ENCODE data around the gene IL12RB1.

The IL12RB1 gene

GRCh38 chr19:18086590-18087138 is at the start of gene IL12RB1:
Gene IL12RB1 (minus strand): TSS chr19:18086934. CDS start chr19:18086823, 111 bp downstream.
- DNase-seq = no peak

GRCh38 chr19:18135712-18136584 is 49.2 kb upstream of the IL12RB1 start:
- no peak for DNase-seq

DNA sequence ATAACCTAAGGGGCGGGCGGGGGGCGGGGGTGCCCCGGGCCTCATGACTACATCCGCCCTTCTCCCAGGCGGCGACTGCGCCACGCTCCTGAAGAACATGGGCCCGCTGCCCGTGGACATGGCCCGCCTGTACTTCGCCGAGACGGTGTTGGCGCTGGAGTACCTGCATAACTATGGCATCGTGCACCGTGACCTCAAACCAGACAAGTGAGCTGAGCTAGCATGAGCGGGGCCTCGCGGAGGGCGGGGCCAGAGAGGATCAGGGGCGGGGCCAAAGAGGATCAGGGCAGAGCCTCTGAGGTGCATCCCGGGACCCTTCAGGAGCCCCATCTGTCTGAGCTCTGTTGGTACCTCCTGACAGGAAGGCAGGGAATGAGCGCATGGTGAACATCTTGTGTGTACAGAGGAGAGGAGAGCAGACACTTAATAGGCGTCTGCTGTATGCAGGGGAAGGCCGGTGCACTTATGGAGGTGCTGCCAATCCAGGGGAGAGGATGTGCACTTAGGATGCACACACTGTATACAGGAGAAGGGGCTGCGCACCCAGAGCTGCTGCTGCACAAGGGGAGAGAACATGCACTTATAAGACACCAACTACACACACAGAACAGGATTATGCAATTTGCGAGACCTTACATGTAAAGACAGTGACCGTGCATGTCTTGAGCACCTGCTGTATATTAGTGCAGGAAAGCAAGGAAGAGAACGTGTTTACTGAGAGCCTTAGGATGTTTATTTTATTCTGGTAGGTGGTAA is 45.3 kb upstream of the IL12RB1 start:
- DNase-seq = no peak

- no peak for DNase-seq
Measured at GRCh38 chr19:18130523-18131242, 43.9 kb upstream of the IL12RB1 start.

- DNase-seq = no peak
Measured at GRCh38 chr19:18128805-18129204, 42.1 kb upstream of the IL12RB1 start.

DNA sequence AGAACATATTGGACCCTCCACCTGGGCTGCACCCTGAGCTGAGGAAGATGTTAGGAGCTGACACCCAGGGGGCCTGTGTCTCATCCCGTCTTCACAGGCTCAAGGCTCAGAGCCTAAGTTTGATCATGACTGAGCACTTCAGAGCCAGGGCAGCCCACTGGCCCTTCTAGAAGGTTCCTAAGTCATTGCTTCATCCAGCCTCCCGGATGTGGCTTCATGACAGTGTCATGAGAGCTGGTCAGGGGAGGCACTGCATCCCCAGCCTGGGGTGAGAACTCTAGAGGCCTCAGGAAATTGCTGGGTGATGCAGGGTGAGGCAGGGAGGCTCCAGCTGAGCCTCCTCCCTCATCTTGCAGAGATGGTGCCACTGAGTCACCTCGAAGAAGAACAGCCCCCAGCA is 41.3 kb upstream of the IL12RB1 start:
- DNase-seq = no peak

DNA sequence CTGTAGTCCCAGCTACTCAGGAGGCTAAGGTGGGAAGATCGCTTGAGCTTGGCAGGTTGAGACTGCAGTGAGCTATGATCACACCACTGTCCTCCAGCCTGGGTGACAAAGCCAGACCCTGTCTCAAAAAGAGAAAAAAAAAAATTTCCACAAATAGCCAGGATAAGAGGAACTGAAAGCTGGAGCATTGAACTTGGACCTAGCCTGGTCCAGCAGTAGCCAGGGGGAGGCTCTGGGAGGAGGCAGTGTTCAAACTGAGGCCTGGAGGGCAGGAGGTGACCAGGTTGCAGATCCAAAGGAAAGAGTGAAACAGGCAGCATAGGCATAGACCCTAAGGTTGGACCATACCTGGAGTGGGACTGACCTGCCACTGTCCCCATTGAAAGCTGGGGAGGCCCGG is 39.4 kb upstream of the IL12RB1 start:
- DNase-seq = no peak

DNA sequence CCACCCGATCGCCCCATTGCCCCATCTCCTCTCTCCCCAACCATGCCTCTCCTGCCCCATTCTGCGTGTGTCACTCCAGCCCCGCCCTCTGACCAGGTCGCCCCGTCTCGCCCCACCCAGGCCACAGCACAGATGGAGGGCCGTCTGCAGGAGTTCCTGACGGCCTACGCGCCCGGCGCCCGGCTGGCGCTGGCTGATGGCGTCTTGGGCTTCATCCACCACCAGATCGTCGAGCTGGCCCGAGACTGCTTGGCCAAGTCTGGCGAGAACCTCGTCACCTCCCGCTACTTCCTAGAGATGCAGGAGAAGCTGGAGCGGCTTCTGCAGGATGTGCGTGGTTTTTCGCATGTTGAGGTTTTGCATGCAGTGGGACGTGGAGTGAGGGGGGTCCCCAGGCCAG is 37.1 kb upstream of the IL12RB1 start:
- no peak for DNase-seq

DNA sequence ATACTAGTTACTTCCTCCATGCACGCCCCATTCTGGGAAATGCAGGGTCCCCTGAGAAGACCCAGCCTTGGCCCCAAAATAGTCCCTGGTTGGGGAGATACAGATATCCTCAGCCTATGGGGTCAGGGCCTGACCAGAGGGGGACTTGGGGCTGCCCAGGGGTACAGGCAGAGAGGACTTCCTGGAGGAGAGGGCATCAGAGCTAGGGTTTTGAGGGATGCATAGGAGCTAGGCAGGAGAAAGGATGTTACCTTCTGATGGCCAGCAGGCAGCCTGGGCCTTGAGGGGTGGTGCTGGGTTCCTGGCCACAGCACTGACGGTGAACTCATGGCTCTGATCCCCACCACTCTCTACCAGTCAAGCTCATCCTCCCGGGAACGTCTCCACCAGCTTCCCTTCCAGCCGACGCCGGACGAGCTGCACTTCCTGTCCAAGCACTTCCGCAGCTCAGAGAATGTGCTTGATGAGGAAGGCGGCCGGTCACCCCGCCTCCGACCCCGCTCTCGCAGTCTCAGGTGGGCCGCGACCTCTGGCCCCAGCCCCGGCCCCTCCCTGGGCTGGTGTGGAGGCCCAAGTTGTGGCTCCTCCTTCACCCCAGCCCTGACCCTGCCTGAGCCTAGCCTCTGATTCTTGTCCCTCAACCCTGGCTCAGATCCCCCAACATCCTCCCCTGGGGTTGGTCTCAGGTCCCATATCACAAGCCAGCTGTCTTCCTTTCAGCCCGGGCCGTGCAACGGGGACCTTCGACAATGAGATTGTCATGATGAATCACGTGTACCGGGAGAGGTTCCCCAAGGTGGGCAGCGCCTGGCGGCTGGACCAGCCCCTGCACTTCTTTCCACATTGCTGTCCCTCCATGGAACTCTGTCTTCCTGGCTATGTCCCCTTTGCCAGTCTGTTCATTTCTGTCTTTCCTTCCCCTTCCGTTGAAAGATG is 36.4 kb upstream of the IL12RB1 start:
- DNase-seq = no peak

- no peak for DNase-seq
Measured at GRCh38 chr19:18122424-18122823, 35.7 kb upstream of the IL12RB1 start.

DNA sequence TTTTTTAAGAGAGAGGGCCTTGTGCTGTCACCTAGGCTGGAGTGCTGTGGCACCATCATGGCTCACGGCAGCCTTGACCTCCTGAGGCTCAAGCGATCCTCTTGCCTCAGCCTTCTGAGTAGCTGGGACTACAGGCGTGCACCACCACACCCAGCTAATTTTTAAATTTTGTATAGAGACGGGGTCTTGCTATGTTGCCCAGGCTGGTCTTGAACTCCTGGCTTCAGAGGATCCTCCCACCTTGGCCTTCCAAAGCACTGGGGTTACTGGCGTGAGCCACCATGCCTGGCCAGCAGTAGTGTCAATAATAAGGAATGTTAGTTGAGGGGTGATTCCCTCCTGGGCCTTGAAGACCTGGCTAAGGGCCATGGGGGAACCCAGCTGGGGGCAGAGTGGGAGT is 34.4 kb upstream of the IL12RB1 start:
- DNase-seq = no peak

- DNase-seq = no peak
Measured at GRCh38 chr19:18120127-18120526, 33.4 kb upstream of the IL12RB1 start.

GRCh38 chr19:18119717-18120105 is 33.0 kb upstream of the IL12RB1 start:
- no peak for DNase-seq

- no peak for DNase-seq
Measured at GRCh38 chr19:18119013-18119716, 32.4 kb upstream of the IL12RB1 start.

DNA sequence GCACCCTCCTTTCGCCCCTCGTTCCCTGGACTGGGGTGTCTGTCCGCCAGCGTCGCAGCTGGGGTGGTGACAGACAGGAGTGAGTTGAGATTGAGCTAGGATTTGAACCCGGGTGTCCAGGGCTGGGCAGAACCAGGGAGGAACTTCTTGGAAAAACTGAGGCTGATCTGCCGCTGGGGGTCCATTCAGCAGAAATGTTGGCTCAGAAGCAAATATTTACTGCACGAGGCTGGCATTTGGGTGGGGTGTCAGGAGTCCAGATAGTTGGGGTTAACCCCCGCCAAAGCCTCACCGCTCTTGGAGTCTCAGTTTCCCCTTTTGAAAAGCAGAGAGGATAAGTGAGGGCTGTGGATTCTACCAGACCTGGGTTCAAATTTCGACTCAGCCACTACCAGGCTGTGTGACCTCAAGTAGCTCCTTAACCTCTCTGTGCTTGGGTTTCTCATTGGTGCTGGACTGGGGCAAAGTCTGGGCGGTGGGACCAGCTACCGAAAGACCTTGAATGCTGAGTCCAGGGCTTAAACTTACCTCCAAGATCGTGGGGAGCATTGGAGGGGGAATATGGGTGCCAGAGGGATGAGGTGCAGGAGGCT is 31.8 kb upstream of the IL12RB1 start:
- DNase-seq = no peak

- no peak for DNase-seq
Measured at GRCh38 chr19:18117692-18118378, 31.1 kb upstream of the IL12RB1 start.

DNA sequence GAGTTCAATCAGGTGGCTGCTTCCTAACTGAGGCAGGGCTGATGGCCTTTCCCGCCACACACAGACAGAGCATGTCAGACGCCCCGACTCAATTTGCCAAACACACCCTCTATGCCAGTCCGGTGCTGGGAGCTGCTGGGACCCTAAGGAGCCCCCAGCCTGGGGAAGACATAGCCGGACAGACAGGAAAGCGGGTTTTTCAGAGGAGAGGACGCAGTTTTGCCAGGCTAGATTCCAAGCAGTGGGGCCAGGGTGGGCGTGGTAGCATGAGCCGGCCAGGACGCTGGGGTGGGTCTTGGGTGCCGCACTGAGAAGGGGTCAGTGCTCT is 30.6 kb upstream of the IL12RB1 start:
- no peak for DNase-seq

DNA sequence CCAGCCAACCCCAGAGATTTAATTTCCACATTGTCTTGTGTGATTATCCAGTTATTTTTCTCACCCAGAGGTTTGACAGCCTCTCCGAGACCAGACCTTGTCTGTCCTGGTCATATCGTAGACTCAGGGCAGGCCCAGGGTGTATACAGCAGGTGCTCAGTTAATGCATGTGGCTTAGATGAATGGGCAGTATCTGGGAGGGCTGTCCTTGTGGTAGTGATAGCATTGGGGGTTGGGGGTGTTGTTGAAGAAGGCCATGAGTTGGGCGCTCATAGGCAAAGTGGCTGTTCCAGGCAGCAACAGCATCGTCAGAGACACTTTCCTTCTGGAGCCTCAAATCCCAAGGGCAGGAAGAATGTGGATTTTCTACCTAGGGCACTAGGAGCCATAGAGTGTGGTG is 27.7 kb upstream of the IL12RB1 start:
- DNase-seq = no peak

- no peak for DNase-seq
Measured at GRCh38 chr19:18113827-18114226, 27.1 kb upstream of the IL12RB1 start.

GRCh38 chr19:18112989-18113478 is 26.3 kb upstream of the IL12RB1 start:
- no peak for DNase-seq

Data from NCI-H1436 treated with DMSO at 0.1 percent for 48 hours (cell line).